Right lobe of liver (tissue), 6 donors: ENCODE results near the gene POLR1G. TPM values are rescaled to one million over a fixed set of nuclear protein-coding genes. Genes with fewer than 3 reads are reported as not detected.

Experiments
- ATAC-seq, 4 donors: fragments of 200-7000 bp; cut with Tn5 transposase; one replicate each; pipeline ENCODE4 v1.9.1; 2020; ENCODE audit warnings: mild to moderate bottlenecking in 4 of 4, moderate library complexity in 4 of 4
- DNase-seq, 3 donors: peaks; one replicate each; pipeline ENCODE4 v3.0.0-alpha.2; 2020
- H3K27ac ChIP-seq, 3 donors: fragments of 200-600 bp; one replicate each; pipeline ENCODE4 v1.8.0; 2022
- H3K27me3 ChIP-seq, 2 donors: fragments of 200-600 bp; one replicate each; pipeline ENCODE4 v1.8.0; 2022
- H3K36me3 ChIP-seq, 4 donors: fragments of 200-600 bp; sonication (generic) in 1 of 4; one replicate each; pipeline versions ENCODE4 v1.5.1 to v1.8.0; 2017 to 2022; ENCODE audit warnings: control low read depth in 1 of 4
- H3K4me1 ChIP-seq, 4 donors: fragments of 200-600 bp; sonication (generic) in 1 of 4; one replicate each; pipeline versions ENCODE4 v1.5.1 to v1.8.0; 2017 to 2022; ENCODE audit warnings: control low read depth in 1 of 4
- H3K4me3 ChIP-seq, 3 donors: fragments of 200-600 bp; one replicate each; pipeline ENCODE4 v1.8.0; 2022
- H3K9me3 ChIP-seq, 4 donors: fragments of 200-600 bp; sonication (generic) in 1 of 4; one replicate each; pipeline versions ENCODE4 v1.5.1 to v1.8.0; 2017 to 2022; ENCODE audit warnings: control low read depth in 1 of 4
- CTCF ChIP-seq, 4 donors: fragments of 200-600 bp in 3 of 4; fragments of 450-650 bp in 1 of 4; IDR thresholded peaks; one replicate each; pipeline versions ENCODE4 v1.5.1 to v1.8.0; 2016 to 2022; ENCODE audit warnings: antibody characterized with exemption in 4 of 4, mild to moderate bottlenecking in 2 of 4
- POLR2A ChIP-seq: fragments of 450-650 bp; IDR thresholded peaks from one replicate; pipeline ENCODE4 v1.6.1; 2017; ENCODE audit warnings: antibody characterized with exemption, mild to moderate bottlenecking
- WGBS: methylation state at CpG from one replicate; pipeline ENCODE4 v1.1.6; 2018; ENCODE audit warnings: low coverage, low lambda C conversion rate; ENCODE audit not compliant: insufficient coverage; ENCODE audit errors: missing lambda C conversion rate; 5-methylcytosine and 5-hydroxymethylcytosine counted together
- intact Hi-C, 2 donors: fragments of 100-400 bp; cut with DNase I; formaldehyde crosslinking; loops; one replicate each; pipeline versions ENCODE4 v1.11.2 to v1.14.1; 2022
- total RNA-seq, 6 experiments: library from RNA; depleted of rRNA in 2 of 6; stranded (reverse); fragments of >200 nt in 2 of 6; fragmentation: NEBNext Ultra II Directional in 3 of 6; extraction: Animal tissue kit (Norgen Biotek cat#: 25700) in 3 of 6; gene quantifications; one replicate each; pipeline versions ENCODE4 v1.1.0 to v1.2.4, GENCODE V29; 2016 to 2023
- donor health status: DM: no; HTN: yes; CAD: no.
- donor health status: DM: no; HTN: no; CAD: no.
- donor health status: DM: no; HTN: no; CAD: no.
- donor health status: DM: no; HTN: yes; CAD: no.
- donor health status: DM: no; HTN: yes; CAD: no.

The POLR1G gene
- total RNA-seq, 6 experiments from 2014 or later, result 1.3 to 4.5 (median 3.2) TPM

GRCh38 chr19:45380107-45380506 lies 26.3 kb upstream of the POLR1G start:
- no peak for ATAC-seq
- TF ChIP-seq POLR2A (no peak), CTCF (IDR thresholded peaks at IDR 0.05) (no peak)
- WGBS, result 100% methylated on average over 1 of the region's 1 CpG

GRCh38 chr19:45382426-45382825 lies 24.0 kb upstream of the POLR1G start:
- DNase-seq (no peak), ATAC-seq (no peak)
- H3K9me3 ChIP-seq, result no peaks in the 10 kb centered on the region
- no peak overlapping the region for H3K27ac ChIP-seq
- intact Hi-C loops, result no loop called here
- no peaks in the 10 kb centered on the region for H3K27me3 ChIP-seq
- 92% methylated on average over 22 of the region's 29 CpGs for WGBS
- TF ChIP-seq CTCF (IDR thresholded peaks at IDR 0.05) (no peak), POLR2A (no peak)
- peaks cover 0 to 5% (median 0%) of the 10 kb centered on the region in 4 donors for H3K4me1 ChIP-seq
- H3K4me3 ChIP-seq, result no peak overlapping the region
- no peaks in the 10 kb centered on the region for H3K36me3 ChIP-seq

More at GRCh38 chr19:45380107-45380506, 26.3 kb upstream of the POLR1G start:
- Histone ChIP-seq H3K9me3 (no peaks in the 10 kb centered on the region), H3K27ac (no peak overlapping the region), H3K36me3 (no peaks in the 10 kb centered on the region), H3K4me1 (no peaks in the 10 kb centered on the region), H3K27me3 (no peaks in the 10 kb centered on the region), H3K4me3 (no peak overlapping the region)
- no peak for DNase-seq
- intact Hi-C loops, result no loop called here

GRCh38 chr19:45385392-45386221 lies 20.8 kb upstream of the POLR1G start:
- WGBS, result 19% methylated on average over 12 of the region's 75 CpGs
- intact Hi-C loops, result no loop called here
- H3K27ac ChIP-seq, result no peak overlapping the region
- H3K4me1 ChIP-seq, result peaks cover 0 to 5% (median 0%) of the 10 kb centered on the region in 4 donors
- no peak overlapping the region for H3K4me3 ChIP-seq
- H3K9me3 ChIP-seq, result no peaks in the 10 kb centered on the region
- no peak for TF ChIP-seq POLR2A
- TF ChIP-seq CTCF (IDR thresholded peaks at IDR 0.05), result no peak
- H3K36me3 ChIP-seq, result no peaks in the 10 kb centered on the region
- DNase-seq (no peak), ATAC-seq (peak; percentile 28 to 62 (median 48))
- no peaks in the 10 kb centered on the region for H3K27me3 ChIP-seq

- WGBS, result 73% methylated on average over 2 of the region's 3 CpGs
- H3K27me3 ChIP-seq, result no peaks in the 10 kb centered on the region
- DNase-seq, result no peak
- no peaks in the 10 kb centered on the region for H3K9me3 ChIP-seq
- H3K4me3 ChIP-seq, result no peak overlapping the region
- H3K36me3 ChIP-seq, result no peaks in the 10 kb centered on the region
- H3K27ac ChIP-seq, result no peak overlapping the region
- ATAC-seq, result peak in 1 of 4 donors; percentile 25
- TF ChIP-seq POLR2A, result no peak
- TF ChIP-seq CTCF (IDR thresholded peaks at IDR 0.05), result no peak
- intact Hi-C loops, result no loop called here
- no peaks in the 10 kb centered on the region for H3K4me1 ChIP-seq
Measured at GRCh38 chr19:45391346-45391745, 15.1 kb upstream of the POLR1G start.
